SH-SY5Y (cell line): ENCODE measurements around the gene SCAF11.

Experiments
- GATA2 ChIP-seq: IDR thresholded peaks from 2 replicates; pipeline ENCODE4 v1.6.1; 2011; ENCODE audit warnings: mild to moderate bottlenecking, low read depth, low read length
- GATA3 ChIP-seq: IDR thresholded peaks from 2 replicates; pipeline ENCODE4 v1.6.1; 2011; ENCODE audit warnings: low read depth, mild to moderate bottlenecking, low read length, moderate library complexity

The SCAF11 gene

GRCh38 chr12:45990468-45991283 lies at the start of gene SCAF11:
Gene SCAF11, minus strand, starts transcription at chr12:45990574. Its CDS starts 26,407 bp downstream, at chr12:45964167.
- TF ChIP-seq GATA3: no peak
- TF ChIP-seq GATA2: peak; percentile 87

GRCh38 chr12:46027172-46027571 lies 36.8 kb upstream of the SCAF11 start:
- TF ChIP-seq GATA3: no peak
- no peak for TF ChIP-seq GATA2

GRCh38 chr12:46024099-46024498 lies 33.7 kb upstream of the SCAF11 start:
- TF ChIP-seq GATA3 (no peak), GATA2 (no peak)

- TF ChIP-seq GATA3 (no peak), GATA2 (no peak)
Observed at GRCh38 chr12:46020768-46021167, 30.4 kb upstream of the SCAF11 start.

- TF ChIP-seq GATA3: no peak
- TF ChIP-seq GATA2: no peak
Observed at GRCh38 chr12:46005823-46006222, 15.4 kb upstream of the SCAF11 start.

GRCh38 chr12:46005151-46005797 lies 14.9 kb upstream of the SCAF11 start:
- no peak for TF ChIP-seq GATA2
- no peak for TF ChIP-seq GATA3

GRCh38 chr12:46004715-46005114 lies 14.3 kb upstream of the SCAF11 start:
- TF ChIP-seq GATA2: no peak
- TF ChIP-seq GATA3: no peak

- TF ChIP-seq GATA3 (no peak), GATA2 (no peak)
Observed at GRCh38 chr12:45994736-45995135, 4.4 kb upstream of the SCAF11 start.

- no peak for TF ChIP-seq GATA2
- no peak for TF ChIP-seq GATA3
Observed at GRCh38 chr12:45991284-45992249, 1.2 kb upstream of the SCAF11 start.

- TF ChIP-seq GATA3 (no peak), GATA2 (no peak)
Observed at GRCh38 chr12:45989721-45990467, 480 bp downstream of the SCAF11 start.

GRCh38 chr12:45989287-45989686 lies 1.1 kb downstream of the SCAF11 start:
- TF ChIP-seq GATA3 (no peak), GATA2 (no peak)

- no peak for TF ChIP-seq GATA2
Observed at GRCh38 chr12:45988264-45988663, 2.1 kb downstream of the SCAF11 start.

- no peak for TF ChIP-seq GATA2
- no peak for TF ChIP-seq GATA3
Observed at GRCh38 chr12:45987340-45987727, 3.0 kb downstream of the SCAF11 start.
